A673 (cell line): ENCODE results near the gene CREB1. TPM values are rescaled to one million over a fixed set of nuclear protein-coding genes. Genes with fewer than 3 reads are reported as not detected.
"Not testable (repeated sequence)": the region's sequence is repeated elsewhere in the genome, so short reads cannot be mapped to it uniquely, and the experiment has no call there.

Source experiments
- BruUV-seq: library from RNA; stranded (reverse); fragments of 400-500 nt; replicated peaks from 2 replicates; lab custom pipeline; 2021; lab: Mats Ljungman, UMichigan
- CTCF ChIA-PET: fragments of 300-600 bp; sonication (Branson Sonifier 250); formaldehyde crosslinking; loops from one replicate; lab custom pipeline; 2022; ENCODE audit warnings: antibody characterized with exemption; lab: Charles Lee
- POLR2A ChIA-PET: fragments of 300-600 bp; sonication (Branson Sonifier 250); formaldehyde crosslinking; loops from one replicate; lab custom pipeline; 2022; ENCODE audit warnings: antibody characterized with exemption; ENCODE audit not compliant: low non-redundant PET; lab: Charles Lee
- DNase-seq: peaks from one replicate; pipeline ENCODE4 v3.0.0-alpha.2; 2015; ENCODE audit warnings: low spot score
- H3K27ac ChIP-seq: fragments of 200-600 bp; sonication (generic); 2 replicates; pipeline ENCODE4 v1.5.1; 2016; ENCODE audit warnings: mixed run types, low read depth, mild to moderate bottlenecking, mixed read lengths, antibody characterized with exemption, low read length; ENCODE audit not compliant: poor library complexity, severe bottlenecking
- H3K27me3 ChIP-seq: fragments of 200-600 bp; sonication (generic); replicated peaks from 2 replicates; pipeline ENCODE4 v1.6.1; 2017; ENCODE audit warnings: mixed run types, low read depth, mild to moderate bottlenecking, mixed read lengths, antibody characterized with exemption, low read length; ENCODE audit not compliant: insufficient read depth, poor library complexity
- H3K36me3 ChIP-seq: fragments of 200-600 bp; sonication (generic); 2 replicates; pipeline ENCODE4 v1.6.1; 2016; ENCODE audit warnings: mixed run types, mild to moderate bottlenecking, mixed read lengths, antibody characterized with exemption, low read length; ENCODE audit not compliant: insufficient read depth, poor library complexity, severe bottlenecking
- H3K4me1 ChIP-seq: fragments of 200-600 bp; sonication (generic); 2 replicates; pipeline ENCODE4 v1.6.1; 2017; ENCODE audit warnings: mixed run types, mild to moderate bottlenecking, mixed read lengths, antibody characterized with exemption, low read length; ENCODE audit not compliant: insufficient read depth, poor library complexity, severe bottlenecking
- H3K4me3 ChIP-seq: fragments of 200-600 bp; sonication (generic); 2 replicates; pipeline ENCODE4 v1.5.1; 2016; ENCODE audit warnings: low read depth, mixed run types, mild to moderate bottlenecking, mixed read lengths, low read length; ENCODE audit not compliant: poor library complexity, severe bottlenecking
- H3K9me3 ChIP-seq: fragments of 200-600 bp; sonication (generic); 2 replicates; pipeline ENCODE4 v1.6.1; 2016; ENCODE audit warnings: mixed run types, low read depth, mild to moderate bottlenecking, mixed read lengths, antibody characterized with exemption, low read length; ENCODE audit not compliant: poor library complexity, severe bottlenecking
- CTCF ChIP-seq: fragments of 300-800, 200-600 bp; sonication (generic); conservative IDR thresholded peaks from 2 replicates; pipeline ENCODE4 v1.5.1; 2017; ENCODE audit warnings: low read depth, mild to moderate bottlenecking, antibody characterized with exemption, low read length, moderate library complexity, mixed read lengths
- EZH2 ChIP-seq: fragments of 200-600 bp; sonication (generic); IDR thresholded peaks from 2 replicates; pipeline ENCODE4 v1.6.1; 2017; ENCODE audit warnings: borderline replicate concordance, low read depth, mild to moderate bottlenecking, mixed read lengths, antibody characterized with exemption, low read length; ENCODE audit not compliant: poor library complexity, severe bottlenecking
- intact Hi-C: fragments of 100-400 bp; cut with micrococcal nuclease; formaldehyde crosslinking; loops from one replicate; pipeline ENCODE4 v1.10.0; 2022; ENCODE audit not compliant: unreplicated experiment
- total RNA-seq: library from RNA; stranded (reverse); gene quantifications from 2 replicates; pipeline ENCODE4 v1.2.3, GENCODE V29; 2021

The CREB1 gene
- total RNA-seq, 1 experiment from 2014 or later: 78.5 TPM

DNA sequence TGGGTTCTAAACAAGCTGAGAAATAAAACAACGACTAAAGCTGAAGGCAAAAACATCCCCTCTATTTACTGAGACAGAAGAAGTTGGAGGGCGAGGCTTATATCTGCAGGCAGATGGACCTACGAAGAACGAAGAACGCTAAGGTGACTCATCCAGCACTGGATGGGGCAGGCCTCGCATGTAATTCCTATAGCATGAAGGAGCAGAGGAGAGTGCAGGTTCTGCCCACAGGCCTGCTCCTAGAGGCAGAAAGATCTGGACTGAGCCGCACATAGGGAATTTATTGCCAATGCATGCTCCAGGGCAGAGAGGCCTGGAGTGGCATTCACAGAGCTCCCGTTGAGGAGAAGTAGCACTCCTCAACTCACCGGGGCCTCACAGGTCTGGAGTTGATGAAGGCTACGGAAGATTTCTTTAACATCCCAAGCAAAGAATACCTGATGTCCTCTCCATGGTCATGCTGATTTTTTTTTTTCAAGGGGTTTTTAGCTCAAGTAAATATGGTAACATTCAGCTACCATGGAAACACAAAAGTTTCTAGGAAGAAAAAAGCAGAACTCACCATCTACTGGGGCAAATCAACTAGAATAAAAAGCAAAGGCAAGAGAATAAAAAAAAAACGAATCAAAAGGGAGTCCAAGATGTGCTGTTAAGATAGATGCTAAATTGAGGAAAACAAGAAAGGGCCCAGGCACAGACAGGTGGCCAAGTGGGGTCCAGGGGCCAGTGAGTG lies 105.9 kb downstream of the CREB1 start:
- Histone ChIP-seq H3K36me3 (no peaks in the 10 kb centered on the region), H3K27me3 (no peaks in the 10 kb centered on the region), H3K27ac (no peak overlapping the region), H3K4me3 (no peak overlapping the region), H3K4me1 (no peaks in the 10 kb centered on the region), H3K9me3 (peaks cover 8% of the 10 kb centered on the region)
- intact Hi-C loops: no loop called here
- DNase-seq: no peak
- POLR2A ChIA-PET: no interaction called here
- TF ChIP-seq EZH2 (no peak), CTCF (no peak)
- CTCF ChIA-PET: no interaction called here
- BruUV-seq: no TSS peak

DNA sequence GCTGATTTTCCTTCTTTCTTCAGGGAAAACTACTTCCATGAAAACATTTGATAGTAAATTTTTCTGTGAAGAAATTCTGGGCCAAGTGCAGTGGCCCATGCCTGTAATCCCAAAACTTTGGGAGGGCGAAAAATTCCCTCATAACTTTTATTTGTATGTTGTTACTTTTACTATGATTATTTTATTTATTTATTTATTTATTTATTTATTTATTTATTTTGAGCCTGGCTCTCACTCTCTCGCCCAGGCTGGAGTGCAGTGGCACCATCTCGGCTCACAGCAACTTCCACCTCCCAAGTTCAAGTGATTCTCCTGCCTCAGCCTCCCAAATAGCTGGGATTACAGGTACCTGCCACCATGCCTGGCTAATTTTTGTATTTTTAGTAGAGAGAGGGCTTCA lies 109.5 kb downstream of the CREB1 start:
- H3K4me3 ChIP-seq, H3K27me3 ChIP-seq, H3K4me1 ChIP-seq, BruUV-seq, POLR2A ChIA-PET, H3K36me3 ChIP-seq, DNase-seq, CTCF ChIA-PET, intact Hi-C loops, H3K9me3 ChIP-seq, H3K27ac ChIP-seq: not testable (repeated sequence)

- DNase-seq: no peak
- Histone ChIP-seq H3K27ac (no peak overlapping the region), H3K36me3 (no peaks in the 10 kb centered on the region), H3K27me3 (no peaks in the 10 kb centered on the region), H3K4me1 (no peaks in the 10 kb centered on the region), H3K9me3 (peaks cover 8% of the 10 kb centered on the region), H3K4me3 (no peak overlapping the region)
- intact Hi-C loops: no loop called here
- CTCF ChIA-PET: interaction anchor here (0.5 kb wide), 1 partner anchor 9 kb away, joined by 3 read pairs; no protein-coding TSS in a partner anchor
- TF ChIP-seq CTCF: no peak
- TF ChIP-seq EZH2: no peak
- POLR2A ChIA-PET: no interaction called here
- BruUV-seq: no TSS peak
Measured at GRCh38 chr2:207640160-207640559, 110.4 kb downstream of the CREB1 start.

DNA sequence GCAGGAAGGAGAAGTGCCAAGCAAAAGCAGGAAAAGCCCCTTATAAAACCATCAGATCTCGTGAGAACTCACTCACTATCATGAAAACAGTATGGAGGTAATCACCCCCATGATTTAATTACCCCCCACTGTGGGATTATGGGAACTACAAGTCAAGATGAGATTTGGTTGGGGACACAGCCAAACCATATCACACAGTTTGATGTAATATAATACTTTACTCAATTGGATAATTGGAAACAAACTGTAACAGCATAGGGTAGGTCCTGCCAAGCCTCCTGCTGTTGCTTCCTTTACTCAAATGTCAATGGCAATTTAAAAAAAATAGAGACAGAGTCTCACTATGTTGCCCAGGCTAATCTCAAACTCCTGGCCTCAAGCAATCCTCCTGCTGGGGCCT lies 110.9 kb downstream of the CREB1 start:
- BruUV-seq: no TSS peak
- TF ChIP-seq EZH2 (no peak), CTCF (no peak)

More for the DNA sequence above, 110.9 kb downstream of the CREB1 start:
- POLR2A ChIA-PET: no interaction called here
- no peak overlapping the region for H3K4me3 ChIP-seq
- CTCF ChIA-PET: no interaction called here
- H3K9me3 ChIP-seq: peaks cover 8% of the 10 kb centered on the region
- no peak overlapping the region for H3K27ac ChIP-seq
- H3K36me3 ChIP-seq: no peaks in the 10 kb centered on the region
- no peaks in the 10 kb centered on the region for H3K4me1 ChIP-seq
- intact Hi-C loops: no loop called here
- H3K27me3 ChIP-seq: no peaks in the 10 kb centered on the region
- peak; percentile 63 for DNase-seq
